SH-SY5Y (cell line): Measurements from ENCODE around the gene NBEA.

Experiments
- GATA2 ChIP-seq: IDR thresholded peaks from 2 replicates; pipeline ENCODE4 v1.6.1; 2011; ENCODE audit warnings: mild to moderate bottlenecking, low read depth, low read length
- GATA3 ChIP-seq: IDR thresholded peaks from 2 replicates; pipeline ENCODE4 v1.6.1; 2011; ENCODE audit warnings: low read depth, mild to moderate bottlenecking, low read length, moderate library complexity

- TF ChIP-seq GATA2 (no peak), GATA3 (no peak)
These were observed 553.9 kb downstream of the NBEA start for GRCh38 chr13:35496006-35496405.
